Parathyroid adenoma (tissue), 2 donors: Measurements from ENCODE around the gene UNC5C.

Experiments used
- H2AFZ ChIP-seq: fragments of 300-600 bp; sonication (generic); one replicate; pipeline ENCODE4 v1.7.0; 2017; ENCODE audit warnings: antibody characterized with exemption, mild to moderate bottlenecking
- H3K27ac ChIP-seq: fragments of 300-600 bp; sonication (generic); one replicate; pipeline ENCODE4 v1.7.0; 2017
- H3K27me3 ChIP-seq: fragments of 300-600 bp; sonication (generic); one replicate; pipeline ENCODE4 v1.7.0; 2017; ENCODE audit warnings: low read length; ENCODE audit not compliant: control insufficient read depth, insufficient read depth
- H3K36me3 ChIP-seq: fragments of 300-600 bp; sonication (generic); one replicate; pipeline ENCODE4 v1.7.0; 2017; ENCODE audit warnings: low read length; ENCODE audit not compliant: control insufficient read depth, insufficient read depth
- H3K4me1 ChIP-seq: fragments of 300-600 bp; sonication (generic); one replicate; pipeline ENCODE4 v1.7.0; 2017; ENCODE audit warnings: control low read depth
- H3K4me2 ChIP-seq: fragments of 300-600 bp; sonication (generic); one replicate; pipeline ENCODE4 v1.7.0; 2017; ENCODE audit warnings: low read length
- H3K4me3 ChIP-seq: fragments of 300-600 bp; sonication (generic); one replicate; pipeline ENCODE4 v1.7.0; 2017; ENCODE audit warnings: low read depth, low read length
- H3K79me2 ChIP-seq: fragments of 300-600 bp; sonication (generic); one replicate; pipeline ENCODE4 v1.7.0; 2017; ENCODE audit warnings: control low read depth
- H3K9ac ChIP-seq: fragments of 300-600 bp; sonication (generic); one replicate; pipeline ENCODE4 v1.7.0; 2017; ENCODE audit warnings: mild to moderate bottlenecking
- H3K9me3 ChIP-seq: fragments of 300-600 bp; sonication (generic); one replicate; pipeline ENCODE4 v1.7.0; 2017; ENCODE audit warnings: low read length; ENCODE audit not compliant: control insufficient read depth
- CTCF ChIP-seq: fragments of 300-600 bp; sonication (generic); IDR thresholded peaks from one replicate; pipeline ENCODE4 v1.7.0; 2017; ENCODE audit warnings: antibody characterized with exemption, mild to moderate bottlenecking
- donor health status: primary hyperparathyroidism.

Gene UNC5C

GRCh38 chr4:95465010-95465409 is 83.8 kb downstream of the UNC5C start:
- TF ChIP-seq CTCF, result no peak

GRCh38 chr4:95462921-95463320 is 85.9 kb downstream of the UNC5C start:
- Histone ChIP-seq H3K4me3 (no peak overlapping the region), H3K9ac (no peak overlapping the region), H3K27ac (no peak overlapping the region), H3K9me3 (no peaks in the 10 kb centered on the region), H3K79me2 (no peaks in the 10 kb centered on the region), H3K36me3 (no peaks in the 10 kb centered on the region), H3K4me2 (no peak overlapping the region), H3K27me3 (no peaks in the 10 kb centered on the region), H3K4me1 (no peaks in the 10 kb centered on the region), H2AFZ (no peak overlapping the region)
- no peak for TF ChIP-seq CTCF

More at GRCh38 chr4:95465010-95465409, 83.8 kb downstream of the UNC5C start:
- no peak overlapping the region for H2AFZ ChIP-seq
- H3K4me3 ChIP-seq, result no peak overlapping the region
- H3K9me3 ChIP-seq, result no peaks in the 10 kb centered on the region
- no peaks in the 10 kb centered on the region for H3K4me1 ChIP-seq
- no peaks in the 10 kb centered on the region for H3K79me2 ChIP-seq
- no peaks in the 10 kb centered on the region for H3K27me3 ChIP-seq
- no peak overlapping the region for H3K9ac ChIP-seq
- no peak overlapping the region for H3K4me2 ChIP-seq
- H3K36me3 ChIP-seq, result no peaks in the 10 kb centered on the region
- H3K27ac ChIP-seq, result no peak overlapping the region

- Histone ChIP-seq H3K9me3 (no peaks in the 10 kb centered on the region), H3K9ac (no peak overlapping the region), H3K4me3 (no peak overlapping the region), H3K27ac (no peak overlapping the region), H2AFZ (no peak overlapping the region), H3K4me2 (no peak overlapping the region), H3K36me3 (no peaks in the 10 kb centered on the region), H3K27me3 (no peaks in the 10 kb centered on the region), H3K4me1 (no peaks in the 10 kb centered on the region), H3K79me2 (no peaks in the 10 kb centered on the region)
- TF ChIP-seq CTCF, result no peak
Measured at GRCh38 chr4:95457353-95457752, 91.4 kb downstream of the UNC5C start.

GRCh38 chr4:95450294-95450693 is 98.5 kb downstream of the UNC5C start:
- Histone ChIP-seq H3K36me3 (no peaks in the 10 kb centered on the region), H3K9ac (no peak overlapping the region), H3K9me3 (no peaks in the 10 kb centered on the region), H2AFZ (no peak overlapping the region), H3K4me2 (no peak overlapping the region), H3K27ac (no peak overlapping the region), H3K4me3 (no peak overlapping the region), H3K4me1 (no peaks in the 10 kb centered on the region), H3K27me3 (no peaks in the 10 kb centered on the region), H3K79me2 (no peaks in the 10 kb centered on the region)
- TF ChIP-seq CTCF, result no peak

GRCh38 chr4:95446173-95446572 is 102.6 kb downstream of the UNC5C start:
- Histone ChIP-seq H3K4me2 (no peak overlapping the region), H2AFZ (no peak overlapping the region), H3K27me3 (no peaks in the 10 kb centered on the region), H3K9me3 (no peaks in the 10 kb centered on the region), H3K27ac (no peak overlapping the region), H3K4me1 (no peaks in the 10 kb centered on the region), H3K9ac (no peak overlapping the region), H3K36me3 (no peaks in the 10 kb centered on the region), H3K79me2 (no peaks in the 10 kb centered on the region), H3K4me3 (no peak overlapping the region)
- no peak for TF ChIP-seq CTCF
